Endothelial cell of umbilical vein (primary cell): ENCODE results near the gene ARL13A. TPM values are rescaled to one million over a fixed set of nuclear protein-coding genes. Genes with fewer than 3 reads are reported as not detected.

Experiments
- BruUV-seq: library from RNA; stranded (reverse); fragments of 400-500 nt; replicated peaks from 2 replicates; lab custom pipeline; 2021; lab: Mats Ljungman, UMichigan
- CTCF ChIA-PET: fragments of 300-600, 350-600 bp; sonication (Branson Sonifier 250); formaldehyde crosslinking; loops from one replicate; lab custom pipeline; 2021; ENCODE audit warnings: antibody characterized with exemption, inconsistent platforms; lab: Charles Lee
- POLR2A ChIA-PET: fragments of 300-600, 350-600 bp; sonication (Branson Sonifier 250); formaldehyde crosslinking; loops from one replicate; lab custom pipeline; 2021; ENCODE audit warnings: antibody characterized with exemption, inconsistent platforms; lab: Charles Lee
- DNase-seq: peaks from one replicate; pipeline ENCODE4 v3.0.0-alpha.2; 2011; ENCODE audit warnings: low read depth, low spot score
- FAIRE-seq: peaks from 2 replicates; lab custom pipeline; 2011; peaks lifted over from hg19 to GRCh38; lab: Jason Lieb, UNC
- H2AFZ ChIP-seq: 2 replicates; pipeline ENCODE4 v1.6.0; 2012; ENCODE audit warnings: low read depth, low read length, control low read depth, inconsistent platforms
- H3K27ac ChIP-seq: 2 replicates; pipeline ENCODE4 v1.5.1; 2011; ENCODE audit warnings: low read depth, mild to moderate bottlenecking, control low read depth, low read length, moderate library complexity; ENCODE audit not compliant: insufficient read depth
- H3K27me3 ChIP-seq, 2 experiments: 2 replicates each; pipeline versions ENCODE4 v1.6.0 to v1.6.1; 2011; ENCODE audit warnings: low read length in 2 of 2, mixed read lengths in 1 of 2; ENCODE audit not compliant: control insufficient read depth in 2 of 2, insufficient read depth in 2 of 2
- H3K36me3 ChIP-seq, 2 experiments: 2 replicates in 1 of 2; 3 replicates in 1 of 2; pipeline ENCODE4 v1.5.1; 2011; ENCODE audit warnings: low read length in 2 of 2, mild to moderate bottlenecking in 1 of 2, moderate library complexity in 1 of 2; ENCODE audit not compliant: control insufficient read depth in 2 of 2, insufficient read depth in 2 of 2; ENCODE audit errors: extremely low read depth in 1 of 2
- H3K4me1 ChIP-seq: 3 replicates; pipeline ENCODE4 v1.5.1; 2011; ENCODE audit warnings: mild to moderate bottlenecking, low read length; ENCODE audit not compliant: control insufficient read depth, insufficient read depth; ENCODE audit errors: extremely low read depth
- H3K4me2 ChIP-seq: 2 replicates; pipeline ENCODE4 v1.6.1; 2011; ENCODE audit warnings: low read length, control low read depth, mixed read lengths; ENCODE audit not compliant: insufficient read depth
- H3K4me3 ChIP-seq, 3 experiments: fragments of 200-600 bp in 1 of 3; sonication (generic), shearing (Covaris generic) in 1 of 3; replicated peaks in 1 of 3; 2 replicates each; pipeline ENCODE4 v1.5.1; 2011 to 2016; ENCODE audit warnings: control low read depth in 3 of 3, low read length in 3 of 3, mild to moderate bottlenecking in 2 of 3, inconsistent platforms in 1 of 3, low read depth in 1 of 3, moderate library complexity in 1 of 3; ENCODE audit not compliant: insufficient read depth in 1 of 3
- H3K79me2 ChIP-seq: 2 replicates; pipeline ENCODE4 v1.6.0; 2012; ENCODE audit warnings: low read length, inconsistent platforms; ENCODE audit not compliant: control insufficient read depth, insufficient read depth
- H3K9ac ChIP-seq: replicated peaks from 2 replicates; pipeline ENCODE3; 2011; ENCODE audit warnings: low read length, control low read depth; ENCODE audit not compliant: insufficient read depth; ENCODE audit errors: extremely low read depth
- H3K9me1 ChIP-seq: replicated peaks from 3 replicates; pipeline ENCODE4 v1.6.0; 2011; ENCODE audit warnings: mild to moderate bottlenecking, low read length; ENCODE audit not compliant: control insufficient read depth, insufficient read depth; ENCODE audit errors: extremely low read depth
- H3K9me3 ChIP-seq: replicated peaks from 2 replicates; pipeline ENCODE4 v1.5.1; 2012; ENCODE audit warnings: low read length, inconsistent platforms; ENCODE audit not compliant: control insufficient read depth, insufficient read depth
- H4K20me1 ChIP-seq: replicated peaks from 2 replicates; pipeline ENCODE3; 2011; ENCODE audit warnings: mild to moderate bottlenecking, low read length; ENCODE audit not compliant: control insufficient read depth, insufficient read depth; ENCODE audit errors: extremely low read depth
- EZH2 ChIP-seq: IDR thresholded peaks from 2 replicates; pipeline ENCODE4 v1.6.1; 2012; ENCODE audit warnings: borderline replicate concordance, low read depth, mild to moderate bottlenecking, moderate library complexity, low read length, inconsistent platforms; ENCODE audit not compliant: severe bottlenecking
- FOS ChIP-seq: IDR thresholded peaks from 2 replicates; pipeline ENCODE4 v1.6.1; 2011; ENCODE audit warnings: mild to moderate bottlenecking, low read length, moderate library complexity, borderline replicate concordance; ENCODE audit not compliant: insufficient read depth
- GATA2 ChIP-seq: IDR thresholded peaks from 2 replicates; pipeline ENCODE4 v1.7.0; 2011; ENCODE audit warnings: low read depth, mild to moderate bottlenecking, moderate library complexity, mixed read lengths, low read length; ENCODE audit not compliant: insufficient read length, insufficient read depth
- JUN ChIP-seq: IDR thresholded peaks from 2 replicates; pipeline ENCODE4 v1.6.1; 2011; ENCODE audit warnings: borderline replicate concordance, low read depth; ENCODE audit not compliant: insufficient read length, insufficient read depth
- MYC ChIP-seq: IDR thresholded peaks from one replicate; pipeline ENCODE4 v1.6.1; 2011; ENCODE audit warnings: mild to moderate bottlenecking, low read depth, low read length
- POLR2A ChIP-seq: IDR thresholded peaks from 2 replicates; pipeline ENCODE4 v1.6.1; 2012; ENCODE audit warnings: low read depth, mild to moderate bottlenecking, control low read depth, low read length
- POLR2AphosphoS5 ChIP-seq: IDR thresholded peaks from 2 replicates; pipeline ENCODE4 v1.6.1; 2012; ENCODE audit warnings: low read depth, mild to moderate bottlenecking, control low read depth, low read length, moderate library complexity; ENCODE audit not compliant: insufficient read depth
- dilution Hi-C: fragments of 300-500 bp; cut with MboI; formaldehyde crosslinking; loops from one replicate; pipeline ENCODE4 v1.15.0; 2019; ENCODE audit warnings: low sequenced_read_pairs; ENCODE audit not compliant: extremely low pct_ligation_motif_present
- intact Hi-C: fragments of 100-400 bp; cut with micrococcal nuclease; formaldehyde crosslinking; loops from one replicate; pipeline ENCODE4 v1.10.0; 2022
- polyA plus RNA-seq, 4 experiments: library from polyadenylated mRNA; depleted of rRNA in 3 of 4; stranded (reverse) in 3 of 4; unstranded in 1 of 4; fragments of >200 nt; gene quantifications; 2 replicates each; pipeline versions ENCODE4 v1.2.1 to v1.2.3, GENCODE V29; 2011 to 2012; ENCODE audit warnings: missing spikeins in 1 of 4
- total RNA-seq: library from RNA; stranded (reverse); gene quantifications from 2 replicates; pipeline ENCODE4 v1.2.3, GENCODE V29; 2021
- TF ChIP-seq, protein P1 (sequence below): IDR thresholded peaks from 2 replicates; pipeline ENCODE4 v1.6.1; 2011; ENCODE audit not compliant: insufficient read depth, insufficient read length
- TF ChIP-seq, protein P2 (sequence below), 2 donors: IDR thresholded peaks; 1 replicate in 1 of 2; 2 replicates in 1 of 2; pipeline ENCODE4 v1.5.1; 2011; ENCODE audit warnings: low read length in 2 of 2, mild to moderate bottlenecking in 2 of 2, moderate library complexity in 2 of 2, control low read depth in 1 of 2, inconsistent platforms in 1 of 2, low read depth in 1 of 2; ENCODE audit not compliant: insufficient read depth in 1 of 2; ENCODE audit errors: extremely low read depth in 1 of 2

Gene ARL13A
- total and polyA plus RNA-seq, 2 donors (not counting 3 experiments of a cell fraction or from before 2014, with no cell fraction given) = not detected

DNA sequence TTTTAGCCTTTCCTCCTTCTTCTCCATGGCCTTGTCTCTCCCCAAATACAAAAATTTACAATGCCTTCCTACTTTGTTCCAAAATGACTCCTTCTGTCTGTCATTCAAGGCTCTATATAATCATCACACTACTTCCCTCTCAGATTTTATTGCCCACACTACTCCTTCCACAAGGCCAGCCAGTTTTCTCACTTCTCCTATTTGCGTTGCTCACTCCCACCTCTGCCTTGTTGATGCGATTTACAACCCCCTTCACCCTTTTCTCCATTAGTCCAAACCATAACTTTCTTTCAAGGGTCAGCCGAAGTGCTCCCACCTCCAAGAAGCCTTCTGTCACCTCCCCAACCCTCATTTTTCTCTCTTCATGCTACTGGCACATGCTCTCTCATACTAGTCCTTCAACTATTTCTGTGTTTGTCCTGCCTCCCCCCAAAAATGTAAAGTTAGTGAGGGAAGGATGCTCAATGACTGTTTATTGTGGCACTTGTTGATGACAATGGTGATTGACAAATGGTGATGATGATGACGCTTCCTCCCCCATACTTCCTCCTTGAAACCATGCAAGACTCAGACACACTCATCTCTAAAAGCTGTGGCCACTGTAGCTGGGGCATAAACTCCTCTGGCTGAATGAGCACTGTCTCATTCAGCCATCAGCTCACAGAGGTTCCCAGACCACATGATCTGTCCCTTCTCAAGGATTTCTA lies 38.1 kb upstream of the ARL13A start:
- Histone ChIP-seq H4K20me1 (no peaks in the 10 kb centered on the region), H3K4me2 (no peak overlapping the region), H3K27me3 (no peaks in the 10 kb centered on the region), H3K9me1 (no peaks in the 10 kb centered on the region), H3K9me3 (no peaks in the 10 kb centered on the region), H3K27ac (no peak overlapping the region), H3K4me1 (peaks cover 7% of the 10 kb centered on the region), H2AFZ (no peak overlapping the region), H3K4me3 (no peak overlapping the region), H3K9ac (no peak overlapping the region), H3K36me3 (no peaks in the 10 kb centered on the region), H3K79me2 (no peaks in the 10 kb centered on the region)
- ChIA-PET CTCF (no interaction called here), POLR2A (no interaction called here)
- TF ChIP-seq JUN = no peak
- no peak for TF ChIP-seq FOS
- no peak for TF ChIP-seq GATA2
- TF ChIP-seq, protein P1, sequence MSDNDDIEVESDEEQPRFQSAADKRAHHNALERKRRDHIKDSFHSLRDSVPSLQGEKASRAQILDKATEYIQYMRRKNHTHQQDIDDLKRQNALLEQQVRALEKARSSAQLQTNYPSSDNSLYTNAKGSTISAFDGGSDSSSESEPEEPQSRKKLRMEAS = no peak
- TF ChIP-seq EZH2 = no peak
- TF ChIP-seq POLR2AphosphoS5 = no peak
- TF ChIP-seq, protein P2, sequence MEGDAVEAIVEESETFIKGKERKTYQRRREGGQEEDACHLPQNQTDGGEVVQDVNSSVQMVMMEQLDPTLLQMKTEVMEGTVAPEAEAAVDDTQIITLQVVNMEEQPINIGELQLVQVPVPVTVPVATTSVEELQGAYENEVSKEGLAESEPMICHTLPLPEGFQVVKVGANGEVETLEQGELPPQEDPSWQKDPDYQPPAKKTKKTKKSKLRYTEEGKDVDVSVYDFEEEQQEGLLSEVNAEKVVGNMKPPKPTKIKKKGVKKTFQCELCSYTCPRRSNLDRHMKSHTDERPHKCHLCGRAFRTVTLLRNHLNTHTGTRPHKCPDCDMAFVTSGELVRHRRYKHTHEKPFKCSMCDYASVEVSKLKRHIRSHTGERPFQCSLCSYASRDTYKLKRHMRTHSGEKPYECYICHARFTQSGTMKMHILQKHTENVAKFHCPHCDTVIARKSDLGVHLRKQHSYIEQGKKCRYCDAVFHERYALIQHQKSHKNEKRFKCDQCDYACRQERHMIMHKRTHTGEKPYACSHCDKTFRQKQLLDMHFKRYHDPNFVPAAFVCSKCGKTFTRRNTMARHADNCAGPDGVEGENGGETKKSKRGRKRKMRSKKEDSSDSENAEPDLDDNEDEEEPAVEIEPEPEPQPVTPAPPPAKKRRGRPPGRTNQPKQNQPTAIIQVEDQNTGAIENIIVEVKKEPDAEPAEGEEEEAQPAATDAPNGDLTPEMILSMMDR (IDR thresholded peaks at IDR 0.05; ENCODE audit: extremely low read depth in 1 of 2, insufficient read depth in 1 of 2, low read depth in 1 of 2, low read length in 2 of 2) = no peak
- TF ChIP-seq POLR2A = no peak
- TF ChIP-seq MYC = no peak
- no peak for FAIRE-seq
- no TSS peak for BruUV-seq
- dilution Hi-C loops = no loop called here
- DNase-seq = no peak
- intact Hi-C loops = no loop called here
